Omental fat pad (tissue), 4 donors: ENCODE results near the gene VPS37D. TPM values are rescaled to one million over a fixed set of nuclear protein-coding genes. Genes with fewer than 3 reads are reported as not detected.

Experiments
- small RNA-seq: library from RNA; depleted of rRNA; stranded (forward); fragments of <200 nt; gene quantifications from one replicate; pipeline ENCODE3, GENCODE V24; 2016
- total RNA-seq, 4 donors: library from RNA; depleted of rRNA; stranded (reverse); fragments of >200 nt; gene quantifications; one replicate each; pipeline ENCODE4 v1.1.0, GENCODE V29; 2016

The VPS37D gene
- total RNA-seq, 4 donors from 2014 or later = 0.28 to 1.5 (median 1.1) TPM; not detected in 1

Small RNA genes lying within 50 kb of the gene (small RNA-seq; reads per million reads assigned to genes)
- gene MIR4284 = not detected

Other genes starting within 250 kb of the VPS37D start
- gene FZD9, start 234.1 kb upstream of the VPS37D start, total RNA-seq = 1 to 10 TPM in 1 of 4 donors, under 1 TPM in 3; 0.65 to 1.1 (median 0.94) TPM
- 10 to 100 TPM; 42.9 to 61.4 (median 54.9) TPM for gene BAZ1B, start 145.5 kb upstream of the VPS37D start, total RNA-seq
- gene BCL7B, start 110.1 kb upstream of the VPS37D start, total RNA-seq = 10 to 100 TPM; 51.9 to 91.9 (median 78.3) TPM
- gene TBL2, start 89.3 kb upstream of the VPS37D start, total RNA-seq = 10 to 100 TPM; 29.5 to 51.6 (median 40.1) TPM
- 100 to 1,000 TPM in 1 of 4 donors, 10 to 100 TPM in 3; 37.3 to 217 (median 54.5) TPM for gene MLXIPL, start 43.3 kb upstream of the VPS37D start, total RNA-seq
- 1 to 10 TPM; 4.0 to 5.3 (median 4.7) TPM for gene DNAJC30, start 15.6 kb downstream of the VPS37D start, total RNA-seq
- gene BUD23, start 15.8 kb downstream of the VPS37D start, total RNA-seq = 10 to 100 TPM; 28.8 to 52.2 (median 45.0) TPM
- 10 to 100 TPM in 1 of 4 donors, 1 to 10 TPM in 3; 3.6 to 10.4 (median 4.8) TPM for gene STX1A, start 51.8 kb downstream of the VPS37D start, total RNA-seq
- gene ABHD11, start 71.0 kb downstream of the VPS37D start, total RNA-seq = 10 to 100 TPM in 2 of 4 donors, 1 to 10 TPM in 2; 6.6 to 13.9 (median 9.4) TPM
- gene CLDN3, start 102.4 kb downstream of the VPS37D start, total RNA-seq = under 1 TPM in 1 of 4 donors, not detected in 3; 0.28 TPM
- gene CLDN4, start 163.2 kb downstream of the VPS37D start, total RNA-seq = under 1 TPM in 3 of 4 donors, not detected in 1; 0.19 to 0.65 (median 0.60) TPM
- 1 to 10 TPM in 3 of 4 donors, not detected in 1; 2.5 to 5.7 (median 3.4) TPM for gene METTL27, start 174.7 kb downstream of the VPS37D start, total RNA-seq
- gene TMEM270, start 193.3 kb downstream of the VPS37D start, total RNA-seq = not detected